Pancreas (tissue), 10 donors: ENCODE results near the gene WDPCP. TPM values are rescaled to one million over a fixed set of nuclear protein-coding genes. Genes with fewer than 3 reads are reported as not detected.

Experiments
- ATAC-seq, 4 donors: fragments of 200-7000 bp; cut with Tn5 transposase; one replicate each; pipeline versions ENCODE4 v1.8.0 to v1.9.1; 2020; ENCODE audit warnings: mild to moderate bottlenecking in 4 of 4, moderate library complexity in 4 of 4
- DNase-seq, 6 donors: peaks; one replicate each; pipeline ENCODE4 v3.0.0-alpha.2; 2020
- FAIRE-seq: peaks from 2 replicates; lab custom pipeline; 2012; peaks lifted over from hg19 to GRCh38; lab: Jason Lieb, UNC
- H3K27ac ChIP-seq, 4 donors: fragments of 200-600 bp; sonication (generic); 1 replicate in 3 of 4; 2 replicates in 1 of 4; pipeline versions ENCODE4 v1.5.0 to v1.8.0; 2020
- H3K27me3 ChIP-seq, 4 donors: fragments of 200-600 bp; one replicate each; pipeline ENCODE4 v1.8.0; 2021
- H3K36me3 ChIP-seq, 3 donors: fragments of 200-600 bp; sonication (generic) in 1 of 3; one replicate each; pipeline versions ENCODE4 v1.5.0 to v1.8.0; 2020 to 2021
- H3K4me1 ChIP-seq, 3 donors: fragments of 200-600 bp; one replicate each; pipeline ENCODE4 v1.8.0; 2021
- H3K4me3 ChIP-seq, 4 donors: fragments of 200-600 bp; sonication (generic) in 2 of 4; one replicate each; pipeline versions ENCODE4 v1.5.0 to v1.8.0; 2020 to 2021
- H3K9me3 ChIP-seq, 4 donors: fragments of 200-600 bp; one replicate each; pipeline ENCODE4 v1.8.0; 2021
- WGBS, 2 donors: extraction: QIAGEN DNeasy Blood & Tissue Kit; methylation state at CpG; one replicate each; pipeline ENCODE4 v1.1.7; 2013; 5-methylcytosine and 5-hydroxymethylcytosine counted together
- intact Hi-C, 3 donors: fragments of 100-400 bp; cut with DNase I; formaldehyde crosslinking; loops; one replicate each; pipeline versions ENCODE4 v1.11.1 to v1.14.2; 2022
- polyA plus RNA-seq, 2 donors: library from polyadenylated mRNA; stranded (reverse); fragments of 200-250 nt; gene quantifications; one replicate each; pipeline ENCODE4 v1.2.3, GENCODE V29; 2013
- total RNA-seq, 6 donors: library from RNA; stranded (reverse); fragmentation: NEBNext Ultra II Directional in 4 of 6; extraction: Animal tissue kit (Norgen Biotek cat#: 25700) in 4 of 6; gene quantifications; one replicate each; pipeline versions ENCODE4 v1.2.1 to v1.2.4, GENCODE V29; 2021 to 2023
- TF ChIP-seq, protein P1 (sequence below), 4 donors: fragments of 200-600 bp; sonication (generic) in 3 of 4; IDR thresholded peaks; one replicate each; pipeline versions ENCODE4 v1.5.0 to v1.8.0; 2021; ENCODE audit warnings: antibody characterized with exemption in 4 of 4
- donor health status: healthy with polysubstance abuse.
- donor health status: DM: no; HTN: no; CAD: no; lungs with moderate emphysema.
- donor health status: DM: no; HTN: no; CAD: no.
- donor health status: control.
- donor health status: control.
- donor health status: Bipolar disorder and iron deficiency.
- donor health status: DM: yes; HTN: yes; CAD: no.
- donor health status: DM: no; HTN: no; CAD: no.
- donor health status: DM: no; HTN: no; CAD: no.
- donor health status: DM: yes; HTN: yes; CAD: no.

Gene WDPCP
- total and polyA plus RNA-seq, 8 donors, result 1.9 to 6.1 (median 4.2) TPM

DNA sequence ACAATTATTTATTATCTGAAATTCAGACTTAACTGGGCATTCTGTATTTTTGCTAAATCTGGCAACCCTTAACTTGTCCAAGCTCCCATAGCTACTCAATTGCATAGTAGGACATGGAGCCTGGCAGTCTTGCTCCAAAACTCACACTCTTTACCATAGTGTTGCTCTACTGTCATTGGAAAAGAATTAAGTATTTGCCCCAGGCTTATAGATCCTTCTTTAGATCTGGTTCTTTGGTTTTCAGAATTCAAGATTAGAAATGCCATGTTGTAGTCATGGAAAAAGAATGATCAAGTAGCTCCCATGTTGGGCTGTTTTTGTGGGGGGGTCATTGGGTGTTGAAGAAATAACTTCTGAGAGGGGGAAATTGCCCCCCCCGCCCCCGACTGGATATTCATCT, 240.9 kb downstream of the WDPCP start:
- no peaks in the 10 kb centered on the region for H3K27me3 ChIP-seq
- ATAC-seq, result no peak
- no peaks in the 10 kb centered on the region for H3K9me3 ChIP-seq
- H3K27ac ChIP-seq, result no peak overlapping the region
- WGBS, 2 donors, result 90 to 91% methylated on average over 2 of the region's 2 CpGs
- H3K36me3 ChIP-seq, result no peaks in the 10 kb centered on the region
- no peak overlapping the region for H3K4me3 ChIP-seq
- no peak for FAIRE-seq
- no peaks in the 10 kb centered on the region for H3K4me1 ChIP-seq
- DNase-seq, result no peak
- intact Hi-C loops, result no loop called here
- TF ChIP-seq, protein P1, sequence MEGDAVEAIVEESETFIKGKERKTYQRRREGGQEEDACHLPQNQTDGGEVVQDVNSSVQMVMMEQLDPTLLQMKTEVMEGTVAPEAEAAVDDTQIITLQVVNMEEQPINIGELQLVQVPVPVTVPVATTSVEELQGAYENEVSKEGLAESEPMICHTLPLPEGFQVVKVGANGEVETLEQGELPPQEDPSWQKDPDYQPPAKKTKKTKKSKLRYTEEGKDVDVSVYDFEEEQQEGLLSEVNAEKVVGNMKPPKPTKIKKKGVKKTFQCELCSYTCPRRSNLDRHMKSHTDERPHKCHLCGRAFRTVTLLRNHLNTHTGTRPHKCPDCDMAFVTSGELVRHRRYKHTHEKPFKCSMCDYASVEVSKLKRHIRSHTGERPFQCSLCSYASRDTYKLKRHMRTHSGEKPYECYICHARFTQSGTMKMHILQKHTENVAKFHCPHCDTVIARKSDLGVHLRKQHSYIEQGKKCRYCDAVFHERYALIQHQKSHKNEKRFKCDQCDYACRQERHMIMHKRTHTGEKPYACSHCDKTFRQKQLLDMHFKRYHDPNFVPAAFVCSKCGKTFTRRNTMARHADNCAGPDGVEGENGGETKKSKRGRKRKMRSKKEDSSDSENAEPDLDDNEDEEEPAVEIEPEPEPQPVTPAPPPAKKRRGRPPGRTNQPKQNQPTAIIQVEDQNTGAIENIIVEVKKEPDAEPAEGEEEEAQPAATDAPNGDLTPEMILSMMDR (IDR thresholded peaks at IDR 0.05), result no peak

DNA sequence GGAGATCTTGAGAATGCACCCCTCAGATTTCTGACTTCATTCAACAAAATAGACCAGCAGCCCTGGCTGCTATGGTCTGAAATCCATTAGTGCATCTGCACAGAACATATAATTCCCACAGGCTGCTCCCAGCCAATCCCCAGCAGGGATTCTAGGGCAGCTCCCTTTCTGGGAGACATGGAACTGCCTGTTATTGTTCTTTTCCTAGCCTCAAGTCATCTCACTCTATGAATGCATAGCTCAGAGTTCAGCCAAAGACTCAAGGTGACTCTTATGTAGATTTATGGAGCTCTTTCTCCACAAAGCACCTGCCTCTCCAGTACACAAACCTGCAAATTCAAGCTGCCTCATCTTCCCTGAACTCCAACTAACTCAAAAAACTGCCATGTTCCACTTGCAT, 241.9 kb downstream of the WDPCP start:
- Histone ChIP-seq H3K4me1 (no peaks in the 10 kb centered on the region), H3K9me3 (no peaks in the 10 kb centered on the region), H3K36me3 (no peaks in the 10 kb centered on the region), H3K27ac (no peak overlapping the region), H3K4me3 (no peak overlapping the region), H3K27me3 (no peaks in the 10 kb centered on the region)
- TF ChIP-seq, protein P1 (IDR thresholded peaks at IDR 0.05), result no peak
- intact Hi-C loops, result no loop called here
- ATAC-seq (no peak), DNase-seq (no peak), FAIRE-seq (no peak)

DNA sequence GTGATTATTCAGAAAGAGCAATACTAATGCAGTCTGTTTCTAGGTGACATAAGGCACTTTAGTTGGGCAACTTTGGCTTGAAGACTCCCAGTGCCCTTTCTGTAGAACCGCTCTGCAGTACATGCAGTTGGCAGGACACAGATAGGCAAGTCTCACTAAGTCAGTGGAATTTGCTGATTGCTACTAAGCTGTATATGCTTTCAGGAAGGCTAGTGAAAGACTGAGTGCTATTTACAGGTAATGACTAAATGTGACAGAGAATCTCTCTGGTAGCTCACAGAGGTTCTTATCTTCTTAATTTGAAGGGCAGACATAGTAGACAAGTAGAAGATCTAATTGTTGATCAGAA, 243.0 kb downstream of the WDPCP start:
- Histone ChIP-seq H3K27ac (no peak overlapping the region), H3K27me3 (no peaks in the 10 kb centered on the region), H3K36me3 (no peaks in the 10 kb centered on the region), H3K4me1 (no peaks in the 10 kb centered on the region), H3K9me3 (no peaks in the 10 kb centered on the region), H3K4me3 (no peak overlapping the region)
- TF ChIP-seq, protein P1 (IDR thresholded peaks at IDR 0.05), result no peak
- DNase-seq (no peak), ATAC-seq (no peak), FAIRE-seq (no peak)
- WGBS, 2 donors, result 96 to 100% methylated on average over 1 of the region's 1 CpG
- intact Hi-C loops, result no loop called here

DNA sequence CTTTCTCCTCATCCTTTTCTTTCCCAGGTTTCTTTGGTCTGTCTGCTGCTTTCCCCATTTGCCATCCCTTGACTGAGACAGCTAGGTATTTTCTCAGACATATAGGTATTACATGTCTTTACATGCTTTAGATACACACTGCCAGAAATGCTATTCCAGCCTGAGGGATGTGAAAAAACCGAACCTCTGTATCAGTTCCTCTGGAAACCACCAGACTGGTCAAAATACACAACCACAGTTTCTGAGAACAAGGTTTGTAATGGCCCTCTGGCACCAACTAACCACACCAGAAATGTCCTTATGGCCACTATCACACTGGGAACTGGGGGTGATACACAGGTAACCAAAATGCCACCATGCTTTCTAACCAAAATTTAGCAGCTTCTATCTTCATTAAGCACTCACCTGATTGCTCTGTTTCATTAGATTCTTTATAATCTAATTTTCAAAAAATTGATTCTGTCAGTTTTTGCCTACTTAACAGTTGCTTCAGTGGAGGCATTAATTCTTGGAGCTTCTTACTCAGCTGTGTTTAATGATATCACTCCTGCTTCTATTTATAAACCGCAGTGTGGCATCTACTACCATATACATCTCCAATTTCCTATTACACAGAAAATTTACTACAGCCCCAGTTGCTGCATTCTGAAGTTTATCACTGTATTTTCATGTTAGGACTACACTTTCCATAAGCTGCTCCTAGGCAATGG, 243.5 kb downstream of the WDPCP start:
- no peak for FAIRE-seq
- Histone ChIP-seq H3K4me3 (no peak overlapping the region), H3K27me3 (no peaks in the 10 kb centered on the region), H3K36me3 (no peaks in the 10 kb centered on the region), H3K27ac (no peak overlapping the region), H3K4me1 (no peaks in the 10 kb centered on the region), H3K9me3 (no peaks in the 10 kb centered on the region)
- DNase-seq, result no peak
- ATAC-seq, result no peak
- intact Hi-C loops, result no loop called here
- TF ChIP-seq, protein P1 (IDR thresholded peaks at IDR 0.05), result no peak
- 92 to 95% methylated on average over 2 of the region's 2 CpGs for WGBS, 2 donors

DNA sequence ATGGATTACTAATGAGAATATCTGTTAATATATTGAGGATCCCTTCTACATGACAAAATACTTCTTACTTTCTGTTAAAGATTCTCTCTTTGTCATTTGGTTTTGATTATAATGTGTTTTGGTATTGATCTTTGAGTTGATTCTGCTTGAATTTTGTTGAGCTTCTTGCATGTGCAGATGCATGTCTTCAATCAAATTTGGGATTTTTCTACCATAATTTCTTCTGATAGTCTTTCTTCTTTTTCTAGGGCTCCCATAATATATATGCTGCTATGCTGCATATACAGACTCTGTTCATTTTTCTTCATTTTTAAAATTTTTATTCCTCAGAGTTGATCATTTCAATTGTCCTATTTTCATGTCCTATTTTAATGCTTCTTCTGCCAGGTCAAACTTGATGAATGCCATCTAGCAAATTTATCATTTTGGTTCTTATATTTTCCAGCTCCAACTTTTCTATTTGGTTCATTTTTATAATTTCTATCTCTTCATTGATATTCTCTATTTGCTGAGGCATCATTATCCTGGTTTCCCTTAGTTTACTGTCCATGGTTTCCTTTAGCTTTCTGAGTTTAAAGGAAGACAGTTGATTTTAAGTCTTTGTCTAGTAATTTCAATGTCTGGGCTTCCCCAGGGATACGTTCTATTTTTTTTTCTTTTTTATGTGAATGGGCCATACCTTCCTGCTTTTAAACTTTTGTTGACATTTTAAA, 244.7 kb downstream of the WDPCP start:
- Histone ChIP-seq H3K4me1 (no peaks in the 10 kb centered on the region), H3K36me3 (no peaks in the 10 kb centered on the region), H3K27ac (no peak overlapping the region), H3K27me3 (no peaks in the 10 kb centered on the region), H3K4me3 (no peak overlapping the region), H3K9me3 (no peaks in the 10 kb centered on the region)
- DNase-seq (no peak), ATAC-seq (no peak), FAIRE-seq (no peak)
- 0 to 61% methylated on average over 1 of the region's 1 CpG for WGBS, 2 donors
- intact Hi-C loops, result no loop called here
- TF ChIP-seq, protein P1 (IDR thresholded peaks at IDR 0.05), result no peak
